HepG2 (cell line): ENCODE results near the gene ANP32A. TPM values are rescaled to one million over a fixed set of nuclear protein-coding genes. Genes with fewer than 3 reads are reported as not detected.
A peak's percentile ranks its signal among the peaks of the same experiment; 100 is the strongest.

Experiments used
- ATF7 ChIP-seq, 2 experiments: fragments of 450-650 bp in 1 of 2; sonication (generic) in 1 of 2; formaldehyde crosslinking in 1 of 2; IDR thresholded peaks; 2 replicates each; pipeline versions ENCODE4 v1.4.0 to v1.6.1; 2016 to 2020; ENCODE audit warnings: antibody characterized with exemption in 1 of 2, mild to moderate bottlenecking in 1 of 2, missing genetic modification reagents in 1 of 2
- DPF2 ChIP-seq: sonication (generic); formaldehyde crosslinking; IDR thresholded peaks from 2 replicates; pipeline ENCODE4 v1.4.0; 2020; ENCODE audit warnings: mild to moderate bottlenecking, low read depth, missing genetic modification reagents, borderline replicate concordance
- DRAP1 ChIP-seq: IDR thresholded peaks from 2 replicates; pipeline ENCODE4 v1.6.1; 2016; ENCODE audit warnings: missing genetic modification reagents, missing compliant biosample characterization
- GTF2F1 ChIP-seq: fragments of 150-350 bp; IDR thresholded peaks from 2 replicates; pipeline ENCODE4 v1.6.1; 2014; ENCODE audit warnings: low read length
- HBP1 ChIP-seq: IDR thresholded peaks from 2 replicates; pipeline ENCODE4 v1.6.1; 2016; ENCODE audit warnings: low read depth, control low read depth
- HMG20A ChIP-seq: IDR thresholded peaks from 2 replicates; pipeline ENCODE4 v1.6.1; 2016; ENCODE audit warnings: borderline replicate concordance
- IRF1 ChIP-seq: sonication (generic); formaldehyde crosslinking; IDR thresholded peaks from 2 replicates; pipeline ENCODE4 v1.4.0; 2020; ENCODE audit warnings: low read depth, mild to moderate bottlenecking, missing genetic modification reagents
- IRF9 ChIP-seq: sonication (generic); formaldehyde crosslinking; IDR thresholded peaks from 2 replicates; pipeline ENCODE4 v1.8.0; 2022; ENCODE audit warnings: missing genetic modification reagents, mild to moderate bottlenecking, borderline replicate concordance
- KLF12 ChIP-seq: sonication (generic); formaldehyde crosslinking; IDR thresholded peaks from 2 replicates; pipeline ENCODE4 v1.4.0; 2020; ENCODE audit warnings: missing genetic modification reagents, borderline replicate concordance
- MXD4 ChIP-seq: IDR thresholded peaks from 2 replicates; pipeline ENCODE4 v1.6.1; 2016; ENCODE audit warnings: mild to moderate bottlenecking, missing biosample characterization, missing genetic modification reagents
- PHF8 ChIP-seq: sonication (generic); formaldehyde crosslinking; IDR thresholded peaks from 2 replicates; pipeline ENCODE4 v1.5.0; 2020; ENCODE audit warnings: missing genetic modification reagents
- SMARCE1 ChIP-seq: fragments of 450-650 bp; IDR thresholded peaks from 2 replicates; pipeline ENCODE4 v1.6.1; 2017; ENCODE audit warnings: borderline replicate concordance
- SYNCRIP ChIP-seq: fragments of 200-400 bp; formaldehyde crosslinking; IDR thresholded peaks from 2 replicates; pipeline ENCODE4 v1.6.1; 2018; ENCODE audit warnings: mild to moderate bottlenecking, low read depth, low read length; ENCODE audit not compliant: insufficient read depth
- TFAP4 ChIP-seq: sonication (generic); IDR thresholded peaks from 2 replicates; pipeline ENCODE4 v1.6.1; 2016; ENCODE audit warnings: low read depth, borderline replicate concordance
- YY1 ChIP-seq: IDR thresholded peaks from 2 replicates; pipeline ENCODE4 v1.6.1; 2011; ENCODE audit warnings: low read length, low read depth, moderate library complexity, mild to moderate bottlenecking; ENCODE audit not compliant: insufficient read depth, insufficient replicate concordance
- ZHX1 ChIP-seq: sonication (generic); formaldehyde crosslinking; IDR thresholded peaks from 2 replicates; pipeline ENCODE4 v1.8.1; 2022; ENCODE audit warnings: low read depth, mild to moderate bottlenecking, missing genetic modification reagents
- ZNF224 ChIP-seq: sonication (generic); formaldehyde crosslinking; IDR thresholded peaks from 2 replicates; pipeline ENCODE4 v1.5.0; 2020; ENCODE audit warnings: mild to moderate bottlenecking, missing genetic modification reagents
- ZSCAN22 ChIP-seq: sonication (generic); formaldehyde crosslinking; IDR thresholded peaks from 2 replicates; pipeline ENCODE4 v1.4.0; 2020; ENCODE audit warnings: mild to moderate bottlenecking, missing genetic modification reagents
- ZUFSP ChIP-seq: sonication (generic); formaldehyde crosslinking; IDR thresholded peaks from 2 replicates; pipeline ENCODE4 v1.9.0; 2021; ENCODE audit warnings: missing genetic modification reagents, mild to moderate bottlenecking, borderline replicate concordance
- polyA plus RNA-seq, 8 experiments: library from polyadenylated mRNA; depleted of rRNA in 3 of 8; stranded (reverse) in 7 of 8; unstranded in 1 of 8; fragments of >200 nt; fragmentation: Illumina TruSeq in 4 of 8; extraction: Trizol in 4 of 8; gene quantifications; 2 replicates each; pipeline versions ENCODE4 v1.2.1 to v1.2.3, GENCODE V29; 2011 to 2016; ENCODE audit warnings: low read depth in 4 of 8, missing spikeins in 1 of 8, mixed read lengths in 1 of 8; ENCODE audit not compliant: insufficient read depth in 1 of 8
- total RNA-seq, 5 experiments: library from RNA; depleted of rRNA; stranded (reverse); fragments of >200 nt; fragmentation: Illumina TruSeq; extraction: Trizol; gene quantifications; 2 replicates each; pipeline ENCODE4 v1.2.3, GENCODE V29; 2016; ENCODE audit warnings: low read depth in 1 of 5

ANP32A gene
- total and polyA plus RNA-seq, 2 of the 13 experiments (the other 11 are each of a cell fraction or from before 2014, with no cell fraction given), result 60.6 to 206 TPM

GRCh38 chr15:68817304-68818065, 3.2 kb downstream of the ANP32A start (continued):
- TF ChIP-seq ZHX1 (CRISPR knock-in tag) (no peak), ATF7 (IDR thresholded peaks at IDR 0.05) (no peak), ATF7 (CRISPR knock-in tag; IDR thresholded peaks at IDR 0.05) (no peak), HMG20A (no peak), MXD4 (CRISPR knock-in tag) (no peak), GTF2F1 (no peak), TFAP4 (no peak), IRF1 (CRISPR knock-in tag) (no peak), ZNF224 (CRISPR knock-in tag) (no peak), YY1 (peak; percentile 85), ZSCAN22 (no peak), IRF9 (CRISPR knock-in tag) (no peak), HBP1 (CRISPR knock-in tag) (no peak), PHF8 (CRISPR knock-in tag) (no peak; the same call in 1 of the 2 replicates), DPF2 (no peak), KLF12 (CRISPR knock-in tag) (peak; percentile 67; the same call in 1 of the 2 replicates), SMARCE1 (no peak), ZUFSP (CRISPR knock-in tag) (no peak), DRAP1 (CRISPR knock-in tag) (no peak), SYNCRIP (no peak)
